Germinal center (tissue), 1 donor: ENCODE results near the gene CDKN1B.

Experiments used
- DNase-seq: peaks from one replicate; pipeline ENCODE4 v3.0.0; 2012; ENCODE audit warnings: mixed read lengths, low spot score

Gene CDKN1B

DNA sequence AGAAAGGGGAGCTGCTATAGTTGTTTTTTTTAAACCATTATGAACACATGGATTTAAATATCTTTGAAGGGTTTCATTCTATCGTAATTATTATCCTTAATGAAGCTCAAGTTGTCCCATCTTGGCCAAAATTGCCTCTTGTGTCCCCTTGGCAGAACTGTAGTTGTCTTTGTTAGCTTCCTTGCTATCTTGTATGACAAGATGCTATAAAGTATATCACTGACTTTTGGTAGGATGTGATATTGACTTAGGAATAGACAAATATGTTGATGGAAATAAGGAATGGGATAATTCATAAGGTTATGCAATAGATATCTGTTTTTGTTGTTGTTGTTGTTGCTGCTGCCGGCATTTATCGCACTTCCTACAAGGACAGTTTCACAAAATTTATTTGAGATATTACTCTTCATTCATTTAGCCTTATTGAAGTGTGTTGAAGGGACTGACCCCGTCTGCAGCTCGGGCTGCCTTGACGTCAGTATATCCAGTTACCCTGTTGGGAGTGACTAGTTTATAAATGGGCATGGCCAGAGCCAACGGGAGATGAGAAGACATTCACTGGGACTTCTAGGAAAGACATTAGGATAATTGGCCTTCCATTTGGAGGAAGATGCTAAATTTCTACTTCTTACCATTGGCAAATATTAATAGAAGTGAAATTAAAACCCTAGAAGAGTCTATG lies 42.2 kb downstream of the CDKN1B start:
- no peak for DNase-seq

DNA sequence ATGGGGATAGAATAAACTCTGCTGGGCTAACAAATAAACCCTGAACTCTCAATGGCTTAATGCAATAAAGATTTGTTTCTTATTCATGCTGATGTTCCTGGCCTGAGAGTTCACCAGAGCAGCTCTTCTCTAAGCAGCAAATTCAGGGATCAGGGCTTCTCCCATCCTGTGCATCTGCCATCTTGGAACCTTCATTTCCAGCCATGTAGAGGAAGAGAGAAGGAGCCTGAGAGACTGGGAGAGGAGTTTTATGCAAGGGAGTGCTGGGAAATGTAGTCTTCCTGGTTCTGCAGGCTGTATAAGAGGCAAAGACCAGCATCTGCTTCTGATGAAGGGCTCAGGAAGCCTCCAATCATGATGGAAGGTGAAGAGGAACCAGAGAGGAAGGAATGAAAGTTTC lies 47.7 kb downstream of the CDKN1B start:
- DNase-seq = no peak

- DNase-seq = no peak
Observed at GRCh38 chr12:12770262-12770661, 53.1 kb downstream of the CDKN1B start.
